OCI-LY7 (cell line): ENCODE data around the gene ZNF532.

Experiments used
- EZH2phosphoT487 ChIP-seq: fragments of 200-600 bp; sonication (generic); IDR thresholded peaks from 2 replicates; pipeline ENCODE4 v1.6.1; 2018; ENCODE audit warnings: low read depth, borderline replicate concordance, mild to moderate bottlenecking, mixed run types, antibody characterized with exemption, low read length, moderate library complexity, mixed read lengths
- TF ChIP-seq, protein P1 (sequence below): fragments of 200-600 bp; sonication (generic); conservative IDR thresholded peaks from 2 replicates; pipeline ENCODE4 v1.5.1; 2014; ENCODE audit warnings: mild to moderate bottlenecking, antibody characterized with exemption, low read length, moderate library complexity, mixed read lengths

DNA sequence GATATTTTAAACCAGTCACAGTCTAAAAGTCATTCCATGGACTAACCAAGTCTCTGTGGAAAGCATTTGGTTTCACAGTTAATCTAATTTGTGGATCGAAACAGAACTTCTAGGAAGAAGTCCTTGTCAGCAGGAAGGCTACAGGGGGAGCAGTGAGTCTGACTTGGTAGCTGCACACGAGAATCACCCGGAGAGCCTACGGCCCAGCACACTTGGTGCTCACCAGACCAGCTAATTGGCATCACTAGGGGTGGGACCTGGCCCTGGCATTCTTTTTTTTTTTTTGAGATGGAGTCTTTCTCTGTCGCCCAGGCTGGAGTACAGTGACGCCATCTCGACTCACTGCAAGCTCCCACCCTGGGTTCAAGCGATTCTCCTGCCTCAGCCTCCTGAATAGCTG is 97.7 kb downstream of the ZNF532 start:
- no peak for TF ChIP-seq EZH2phosphoT487
- TF ChIP-seq, protein P1, sequence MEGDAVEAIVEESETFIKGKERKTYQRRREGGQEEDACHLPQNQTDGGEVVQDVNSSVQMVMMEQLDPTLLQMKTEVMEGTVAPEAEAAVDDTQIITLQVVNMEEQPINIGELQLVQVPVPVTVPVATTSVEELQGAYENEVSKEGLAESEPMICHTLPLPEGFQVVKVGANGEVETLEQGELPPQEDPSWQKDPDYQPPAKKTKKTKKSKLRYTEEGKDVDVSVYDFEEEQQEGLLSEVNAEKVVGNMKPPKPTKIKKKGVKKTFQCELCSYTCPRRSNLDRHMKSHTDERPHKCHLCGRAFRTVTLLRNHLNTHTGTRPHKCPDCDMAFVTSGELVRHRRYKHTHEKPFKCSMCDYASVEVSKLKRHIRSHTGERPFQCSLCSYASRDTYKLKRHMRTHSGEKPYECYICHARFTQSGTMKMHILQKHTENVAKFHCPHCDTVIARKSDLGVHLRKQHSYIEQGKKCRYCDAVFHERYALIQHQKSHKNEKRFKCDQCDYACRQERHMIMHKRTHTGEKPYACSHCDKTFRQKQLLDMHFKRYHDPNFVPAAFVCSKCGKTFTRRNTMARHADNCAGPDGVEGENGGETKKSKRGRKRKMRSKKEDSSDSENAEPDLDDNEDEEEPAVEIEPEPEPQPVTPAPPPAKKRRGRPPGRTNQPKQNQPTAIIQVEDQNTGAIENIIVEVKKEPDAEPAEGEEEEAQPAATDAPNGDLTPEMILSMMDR, result no peak
